A549 (cell line): ENCODE results near the gene ATP5ME. TPM values are rescaled to one million over a fixed set of nuclear protein-coding genes. Genes with fewer than 3 reads are reported as not detected.

Experiments used
- ATAC-seq, 2 experiments: fragments of 200-7000 bp in 1 of 2; fragments of >200 bp in 1 of 2; cut with Nextera tagmentation in 1 of 2; cut with Tn5 transposase in 1 of 2; 3 replicates each; pipeline versions ENCODE4 v1.8.0 to v1.9.1; 2018 to 2020; ENCODE audit warnings: mild to moderate bottlenecking in 1 of 2, moderate library complexity in 1 of 2
- CTCF ChIA-PET: fragments of 300-600 bp; sonication (Branson Sonifier 250); formaldehyde crosslinking; extraction: SDS; loops from one replicate; lab custom pipeline; 2021; ENCODE audit warnings: antibody characterized with exemption, inconsistent platforms; lab: Yijun Ruan, JAX
- POLR2A ChIA-PET: fragments of 350-600 bp; formaldehyde crosslinking; extraction: SDS; loops from one replicate; lab custom pipeline; 2021; ENCODE audit warnings: antibody characterized with exemption, inconsistent platforms; lab: Yijun Ruan, JAX
- DNase-seq, 2 experiments: peaks; one replicate each; pipeline versions ENCODE4 v3.0.0 to v3.0.0-alpha.2; 2011 to 2016; ENCODE audit warnings: low read depth in 1 of 2, low spot score in 1 of 2
- FAIRE-seq: peaks from 2 replicates; lab custom pipeline; 2011; peaks lifted over from hg19 to GRCh38; lab: Jason Lieb, UNC
- H3K27ac ChIP-seq, 2 experiments: fragments of >200 bp; sonication (Bioruptor Twin); formaldehyde crosslinking; 3 replicates each; pipeline ENCODE4 v1.5.1; 2016 to 2017
- H3K4me1 ChIP-seq: fragments of >200 bp; sonication (Bioruptor Twin); formaldehyde crosslinking; 3 replicates; pipeline ENCODE4 v1.6.1; 2016
- H3K4me2 ChIP-seq: fragments of >200 bp; sonication (Bioruptor Twin); formaldehyde crosslinking; 3 replicates; pipeline ENCODE4 v1.6.1; 2016
- H3K4me3 ChIP-seq: fragments of >200 bp; sonication (Bioruptor Twin); formaldehyde crosslinking; 3 replicates; pipeline ENCODE4 v1.5.1; 2016
- H3K9me3 ChIP-seq: fragments of >200 bp; sonication (Bioruptor Twin); formaldehyde crosslinking; 3 replicates; pipeline ENCODE4 v1.6.1; 2016
- CBX2 ChIP-seq: fragments of 200-600 bp; sonication (generic); IDR thresholded peaks from 2 replicates; pipeline ENCODE4 v1.6.1; 2016; ENCODE audit warnings: low read depth, mild to moderate bottlenecking, borderline replicate concordance
- CTCF ChIP-seq: fragments of >200 bp; sonication (Bioruptor Twin); formaldehyde crosslinking; IDR thresholded peaks from 3 replicates; pipeline ENCODE4 v1.5.1; 2016
- E2F6 ChIP-seq: IDR thresholded peaks from 2 replicates; pipeline ENCODE4 v1.6.1; 2012; ENCODE audit warnings: low read depth, borderline replicate concordance
- EHF ChIP-seq: fragments of 250-450 bp; sonication (Bioruptor Pico); IDR thresholded peaks from 2 replicates; pipeline ENCODE4 v1.5.0; 2020; ENCODE audit warnings: mild to moderate bottlenecking
- ELK1 ChIP-seq: fragments of 150-350 bp; IDR thresholded peaks from 2 replicates; pipeline ENCODE4 v1.6.1; 2014; ENCODE audit warnings: low read depth, mild to moderate bottlenecking, low read length
- EP300 ChIP-seq, 2 experiments: fragments of >200 bp; sonication (Bioruptor Twin); formaldehyde crosslinking; IDR thresholded peaks; 2 replicates in 1 of 2; 3 replicates in 1 of 2; pipeline ENCODE4 v1.6.1; 2016 to 2017
- ESRRA ChIP-seq: fragments of 150-350 bp; IDR thresholded peaks from 2 replicates; pipeline ENCODE4 v1.6.1; 2014; ENCODE audit warnings: mild to moderate bottlenecking, low read length, borderline replicate concordance
- FOSB ChIP-seq: fragments of 250-450 bp; sonication (Bioruptor Pico); IDR thresholded peaks from 2 replicates; pipeline ENCODE4 v1.5.0; 2020; ENCODE audit warnings: mild to moderate bottlenecking, moderate library complexity
- FOXS1 ChIP-seq: fragments of 250-450 bp; sonication (Bioruptor Pico); IDR thresholded peaks from 2 replicates; pipeline ENCODE4 v1.5.0; 2020; ENCODE audit warnings: mild to moderate bottlenecking, moderate library complexity
- HMGXB4 ChIP-seq: fragments of 250-450 bp; sonication (Bioruptor Pico); IDR thresholded peaks from 2 replicates; pipeline ENCODE4 v1.5.0; 2021; ENCODE audit warnings: mild to moderate bottlenecking, moderate library complexity, borderline replicate concordance
- HOXA7 ChIP-seq: fragments of 250-450 bp; sonication (Bioruptor Pico); IDR thresholded peaks from 2 replicates; pipeline ENCODE4 v1.5.0; 2020; ENCODE audit warnings: mild to moderate bottlenecking, moderate library complexity
- HOXB13 ChIP-seq: fragments of 250-450 bp; sonication (Bioruptor Pico); IDR thresholded peaks from 2 replicates; pipeline ENCODE4 v1.5.0; 2020; ENCODE audit warnings: low read depth, mild to moderate bottlenecking, moderate library complexity
- JUN ChIP-seq, 2 experiments: fragments of >200 bp; sonication (Bioruptor Twin); formaldehyde crosslinking; IDR thresholded peaks; 2 replicates in 1 of 2; 3 replicates in 1 of 2; pipeline ENCODE4 v1.6.1; 2016 to 2017
- JUNB ChIP-seq: fragments of >200 bp; sonication (Bioruptor Twin); formaldehyde crosslinking; IDR thresholded peaks from 2 replicates; pipeline ENCODE4 v1.6.1; 2016
- MAFK ChIP-seq: fragments of 450-650 bp; IDR thresholded peaks from 2 replicates; pipeline ENCODE4 v1.6.1; 2014; ENCODE audit not compliant: partially characterized antibody
- MYC ChIP-seq: IDR thresholded peaks from 2 replicates; pipeline ENCODE4 v1.6.1; 2012; ENCODE audit warnings: mild to moderate bottlenecking, inconsistent platforms, low read length, improper control_type of control experiment, borderline replicate concordance
- NR3C1 ChIP-seq: fragments of >200 bp; sonication (Bioruptor Twin); formaldehyde crosslinking; IDR thresholded peaks from 3 replicates; pipeline ENCODE4 v1.6.1; 2017
- POLR2A ChIP-seq: IDR thresholded peaks from 2 replicates; pipeline ENCODE4 v1.6.1; 2012; ENCODE audit warnings: mild to moderate bottlenecking, low read length
- POLR2AphosphoS2 ChIP-seq: conservative IDR thresholded peaks from 2 replicates; pipeline ENCODE4 v1.6.1; 2012; ENCODE audit warnings: low read length, improper control_type of control experiment, inconsistent platforms
- RARB ChIP-seq: fragments of 250-450 bp; sonication (Bioruptor Pico); IDR thresholded peaks from 2 replicates; pipeline ENCODE4 v1.8.0; 2021; ENCODE audit warnings: mild to moderate bottlenecking, moderate library complexity
- SMC3 ChIP-seq: fragments of >200 bp; sonication (Bioruptor Twin); formaldehyde crosslinking; IDR thresholded peaks from 3 replicates; pipeline ENCODE4 v1.6.1; 2018; ENCODE audit warnings: inconsistent platforms
- SREBF2 ChIP-seq: fragments of 450-650 bp; IDR thresholded peaks from 2 replicates; pipeline ENCODE4 v1.6.1; 2014; ENCODE audit warnings: mild to moderate bottlenecking, moderate library complexity
- TFCP2L1 ChIP-seq: fragments of 250-450 bp; sonication (Bioruptor Pico); IDR thresholded peaks from 2 replicates; pipeline ENCODE4 v1.5.0; 2021; ENCODE audit warnings: mild to moderate bottlenecking
- USF2 ChIP-seq: fragments of 450-650 bp; IDR thresholded peaks from 2 replicates; pipeline ENCODE4 v1.6.1; 2014; ENCODE audit warnings: antibody characterized with exemption
- ZC3H11A ChIP-seq: fragments of 450-650 bp; IDR thresholded peaks from 2 replicates; pipeline ENCODE4 v1.6.1; 2014; ENCODE audit warnings: antibody characterized with exemption, mild to moderate bottlenecking
- ZFP36 ChIP-seq: fragments of 450-650 bp; IDR thresholded peaks from 2 replicates; pipeline ENCODE4 v1.6.1; 2014; ENCODE audit warnings: borderline replicate concordance; ENCODE audit not compliant: partially characterized antibody
- WGBS: methylation state at CpG from one replicate; pipeline ENCODE4 v1.1.6; 2017; ENCODE audit errors: missing lambda C conversion rate; 5-methylcytosine and 5-hydroxymethylcytosine counted together
- polyA plus RNA-seq, 4 experiments: library from polyadenylated mRNA; depleted of rRNA in 3 of 4; stranded (reverse); fragments of >200 nt; fragmentation: RNase III in 1 of 4; extraction: RNeasy Plus Mini Kit Qiagen cat#74134 plus additional on column Dnase treatment in 1 of 4; gene quantifications; 2 replicates in 3 of 4; 3 replicates in 1 of 4; pipeline ENCODE4 v1.2.3, GENCODE V29; 2011 to 2017

The ATP5ME gene
- polyA plus RNA-seq, 2 of the 4 experiments (the other 2 are of a cell fraction): 198 to 659 TPM

GRCh38 chr4:705278-706082 is 31.4 kb upstream of the ATP5ME start, which contains the start of gene PCGF3 (continued):
- no peak for TF ChIP-seq HMGXB4 (CRISPR knock-in tag)
- TF ChIP-seq CTCF: no peak
- peak; percentile 1; the same call in 1 of the 2 replicates for TF ChIP-seq POLR2A
- TF ChIP-seq NR3C1: no peak
- no peak for TF ChIP-seq RARB (CRISPR knock-in tag)

GRCh38 chr4:704971-705277 is 30.8 kb upstream of the ATP5ME start:
- peak overlapping the region; percentile 76 for H3K4me2 ChIP-seq
- no peak for FAIRE-seq
- H3K27ac ChIP-seq: peak overlapping the region; percentile 68 to 98; a peak in 5 of 6 replicates
- H3K4me1 ChIP-seq: peaks cover 8% of the 10 kb centered on the region; the same call in 2 of the 3 replicates
- peak overlapping the region; percentile 99 for H3K4me3 ChIP-seq
- 89% methylated on average over 1 of the region's 1 CpG for WGBS
- TF ChIP-seq USF2: no peak
- no peak for TF ChIP-seq ELK1
- TF ChIP-seq FOXS1: no peak
- TF ChIP-seq HOXB13: no peak
- TF ChIP-seq ESRRA: no peak
- no peak for TF ChIP-seq ZFP36
- TF ChIP-seq, all 56 proteins: peak for 0
- ChIA-PET POLR2A (no interaction called here), CTCF (no interaction called here)
- no peaks in the 10 kb centered on the region for H3K9me3 ChIP-seq
- no peak for ATAC-seq
- DNase-seq: no peak

- H3K4me3 ChIP-seq: no peak overlapping the region
- peaks cover 8% of the 10 kb centered on the region; the same call in 2 of the 3 replicates for H3K4me1 ChIP-seq
- 96% methylated on average over 27 of the region's 46 CpGs for WGBS
- TF ChIP-seq SREBF2 (no peak), EHF (CRISPR knock-in tag) (no peak), JUN (IDR thresholded peaks at IDR 0.05) (no peak), FOSB (CRISPR knock-in tag) (no peak), HOXA7 (CRISPR knock-in tag) (no peak), E2F6 (no peak), RARB (CRISPR knock-in tag) (no peak), MAFK (no peak), MYC (no peak), JUNB (no peak), CBX2 (no peak), SMC3 (no peak), ZC3H11A (no peak), TFCP2L1 (CRISPR knock-in tag) (no peak), POLR2AphosphoS2 (no peak), ELK1 (no peak), EP300 (IDR thresholded peaks at IDR 0.05) (no peak)
- ATAC-seq (no peak), DNase-seq (no peak), FAIRE-seq (no peak)
- H3K9me3 ChIP-seq: no peaks in the 10 kb centered on the region
- ChIA-PET POLR2A (no interaction called here), CTCF (no interaction called here)
- no peak overlapping the region for H3K4me2 ChIP-seq
- no peak overlapping the region for H3K27ac ChIP-seq
Measured at GRCh38 chr4:704198-704891, 30.3 kb upstream of the ATP5ME start.
